Endothelial cell of umbilical vein (primary cell): ENCODE measurements around the gene DLX3. TPM values are rescaled to one million over a fixed set of nuclear protein-coding genes. Genes with fewer than 3 reads are reported as not detected.

Source experiments
- BruUV-seq: library from RNA; stranded (reverse); fragments of 400-500 nt; replicated peaks from 2 replicates; lab custom pipeline; 2021; lab: Mats Ljungman, UMichigan
- CTCF ChIA-PET: fragments of 300-600, 350-600 bp; sonication (Branson Sonifier 250); formaldehyde crosslinking; loops from one replicate; lab custom pipeline; 2021; ENCODE audit warnings: antibody characterized with exemption, inconsistent platforms; lab: Charles Lee
- POLR2A ChIA-PET: fragments of 300-600, 350-600 bp; sonication (Branson Sonifier 250); formaldehyde crosslinking; loops from one replicate; lab custom pipeline; 2021; ENCODE audit warnings: antibody characterized with exemption, inconsistent platforms; lab: Charles Lee
- DNase-seq: peaks from one replicate; pipeline ENCODE4 v3.0.0-alpha.2; 2011; ENCODE audit warnings: low read depth, low spot score
- FAIRE-seq: peaks from 2 replicates; lab custom pipeline; 2011; peaks lifted over from hg19 to GRCh38; lab: Jason Lieb, UNC
- H2AFZ ChIP-seq: 2 replicates; pipeline ENCODE4 v1.6.0; 2012; ENCODE audit warnings: low read depth, low read length, control low read depth, inconsistent platforms
- H3K27ac ChIP-seq: 2 replicates; pipeline ENCODE4 v1.5.1; 2011; ENCODE audit warnings: low read depth, mild to moderate bottlenecking, control low read depth, low read length, moderate library complexity; ENCODE audit not compliant: insufficient read depth
- H3K27me3 ChIP-seq, 2 experiments: 2 replicates each; pipeline versions ENCODE4 v1.6.0 to v1.6.1; 2011; ENCODE audit warnings: low read length in 2 of 2, mixed read lengths in 1 of 2; ENCODE audit not compliant: control insufficient read depth in 2 of 2, insufficient read depth in 2 of 2
- H3K36me3 ChIP-seq, 2 experiments: 2 replicates in 1 of 2; 3 replicates in 1 of 2; pipeline ENCODE4 v1.5.1; 2011; ENCODE audit warnings: low read length in 2 of 2, mild to moderate bottlenecking in 1 of 2, moderate library complexity in 1 of 2; ENCODE audit not compliant: control insufficient read depth in 2 of 2, insufficient read depth in 2 of 2; ENCODE audit errors: extremely low read depth in 1 of 2
- H3K4me1 ChIP-seq: 3 replicates; pipeline ENCODE4 v1.5.1; 2011; ENCODE audit warnings: mild to moderate bottlenecking, low read length; ENCODE audit not compliant: control insufficient read depth, insufficient read depth; ENCODE audit errors: extremely low read depth
- H3K4me2 ChIP-seq: 2 replicates; pipeline ENCODE4 v1.6.1; 2011; ENCODE audit warnings: low read length, control low read depth, mixed read lengths; ENCODE audit not compliant: insufficient read depth
- H3K4me3 ChIP-seq, 3 experiments: fragments of 200-600 bp in 1 of 3; sonication (generic), shearing (Covaris generic) in 1 of 3; replicated peaks in 1 of 3; 2 replicates each; pipeline ENCODE4 v1.5.1; 2011 to 2016; ENCODE audit warnings: control low read depth in 3 of 3, low read length in 3 of 3, mild to moderate bottlenecking in 2 of 3, inconsistent platforms in 1 of 3, low read depth in 1 of 3, moderate library complexity in 1 of 3; ENCODE audit not compliant: insufficient read depth in 1 of 3
- H3K79me2 ChIP-seq: 2 replicates; pipeline ENCODE4 v1.6.0; 2012; ENCODE audit warnings: low read length, inconsistent platforms; ENCODE audit not compliant: control insufficient read depth, insufficient read depth
- H3K9ac ChIP-seq: replicated peaks from 2 replicates; pipeline ENCODE3; 2011; ENCODE audit warnings: low read length, control low read depth; ENCODE audit not compliant: insufficient read depth; ENCODE audit errors: extremely low read depth
- H3K9me1 ChIP-seq: replicated peaks from 3 replicates; pipeline ENCODE4 v1.6.0; 2011; ENCODE audit warnings: mild to moderate bottlenecking, low read length; ENCODE audit not compliant: control insufficient read depth, insufficient read depth; ENCODE audit errors: extremely low read depth
- H3K9me3 ChIP-seq: replicated peaks from 2 replicates; pipeline ENCODE4 v1.5.1; 2012; ENCODE audit warnings: low read length, inconsistent platforms; ENCODE audit not compliant: control insufficient read depth, insufficient read depth
- H4K20me1 ChIP-seq: replicated peaks from 2 replicates; pipeline ENCODE3; 2011; ENCODE audit warnings: mild to moderate bottlenecking, low read length; ENCODE audit not compliant: control insufficient read depth, insufficient read depth; ENCODE audit errors: extremely low read depth
- CTCF ChIP-seq, 2 donors: IDR thresholded peaks; 1 replicate in 1 of 2; 2 replicates in 1 of 2; pipeline ENCODE4 v1.5.1; 2011; ENCODE audit warnings: low read length in 2 of 2, mild to moderate bottlenecking in 2 of 2, moderate library complexity in 2 of 2, control low read depth in 1 of 2, inconsistent platforms in 1 of 2, low read depth in 1 of 2; ENCODE audit not compliant: insufficient read depth in 1 of 2; ENCODE audit errors: extremely low read depth in 1 of 2
- EZH2 ChIP-seq: IDR thresholded peaks from 2 replicates; pipeline ENCODE4 v1.6.1; 2012; ENCODE audit warnings: borderline replicate concordance, low read depth, mild to moderate bottlenecking, moderate library complexity, low read length, inconsistent platforms; ENCODE audit not compliant: severe bottlenecking
- FOS ChIP-seq: IDR thresholded peaks from 2 replicates; pipeline ENCODE4 v1.6.1; 2011; ENCODE audit warnings: mild to moderate bottlenecking, low read length, moderate library complexity, borderline replicate concordance; ENCODE audit not compliant: insufficient read depth
- GATA2 ChIP-seq: IDR thresholded peaks from 2 replicates; pipeline ENCODE4 v1.7.0; 2011; ENCODE audit warnings: low read depth, mild to moderate bottlenecking, moderate library complexity, mixed read lengths, low read length; ENCODE audit not compliant: insufficient read length, insufficient read depth
- JUN ChIP-seq: IDR thresholded peaks from 2 replicates; pipeline ENCODE4 v1.6.1; 2011; ENCODE audit warnings: borderline replicate concordance, low read depth; ENCODE audit not compliant: insufficient read length, insufficient read depth
- MAX ChIP-seq: IDR thresholded peaks from 2 replicates; pipeline ENCODE4 v1.6.1; 2011; ENCODE audit not compliant: insufficient read depth, insufficient read length
- MYC ChIP-seq: IDR thresholded peaks from one replicate; pipeline ENCODE4 v1.6.1; 2011; ENCODE audit warnings: mild to moderate bottlenecking, low read depth, low read length
- POLR2A ChIP-seq: IDR thresholded peaks from 2 replicates; pipeline ENCODE4 v1.6.1; 2012; ENCODE audit warnings: low read depth, mild to moderate bottlenecking, control low read depth, low read length
- POLR2AphosphoS5 ChIP-seq: IDR thresholded peaks from 2 replicates; pipeline ENCODE4 v1.6.1; 2012; ENCODE audit warnings: low read depth, mild to moderate bottlenecking, control low read depth, low read length, moderate library complexity; ENCODE audit not compliant: insufficient read depth
- dilution Hi-C: fragments of 300-500 bp; cut with MboI; formaldehyde crosslinking; loops from one replicate; pipeline ENCODE4 v1.15.0; 2019; ENCODE audit warnings: low sequenced_read_pairs; ENCODE audit not compliant: extremely low pct_ligation_motif_present
- intact Hi-C: fragments of 100-400 bp; cut with micrococcal nuclease; formaldehyde crosslinking; loops from one replicate; pipeline ENCODE4 v1.10.0; 2022
- polyA plus RNA-seq, 4 experiments: library from polyadenylated mRNA; depleted of rRNA in 3 of 4; stranded (reverse) in 3 of 4; unstranded in 1 of 4; fragments of >200 nt; gene quantifications; 2 replicates each; pipeline versions ENCODE4 v1.2.1 to v1.2.3, GENCODE V29; 2011 to 2012; ENCODE audit warnings: missing spikeins in 1 of 4
- total RNA-seq: library from RNA; stranded (reverse); gene quantifications from 2 replicates; pipeline ENCODE4 v1.2.3, GENCODE V29; 2021

Gene DLX3
- total and polyA plus RNA-seq, 2 donors (not counting 3 experiments of a cell fraction or from before 2014, with no cell fraction given), result not detected

- Histone ChIP-seq H3K79me2 (no peaks in the 10 kb centered on the region), H3K27me3 (peaks cover 57 to 60% of the 10 kb centered on the region in 2 experiments), H3K36me3 (no peaks in the 10 kb centered on the region), H3K4me1 (no peaks in the 10 kb centered on the region), H3K9ac (no peak overlapping the region), H2AFZ (no peak overlapping the region), H3K27ac (no peak overlapping the region), H3K9me1 (no peaks in the 10 kb centered on the region), H4K20me1 (no peaks in the 10 kb centered on the region), H3K4me2 (no peak overlapping the region), H3K4me3 (no peak overlapping the region), H3K9me3 (no peaks in the 10 kb centered on the region)
- BruUV-seq, result no TSS peak
- FAIRE-seq (no peak), DNase-seq (no peak)
- ChIA-PET POLR2A (interaction anchor here (0.7 kb wide), 1 partner anchor 11 kb away, joined by 3 read pairs; no protein-coding TSS in a partner anchor), CTCF (interaction anchor here (1.0 to 2.2 kb wide), 3 partner anchors 10 to 111 kb away, joined by 3 to 6 read pairs (median 5); no protein-coding TSS in a partner anchor)
- no peak for TF ChIP-seq JUN
- no peak for TF ChIP-seq POLR2A
- TF ChIP-seq MYC, result no peak
- TF ChIP-seq EZH2, result no peak
- TF ChIP-seq POLR2AphosphoS5, result no peak
- no peak for TF ChIP-seq FOS
- no peak for TF ChIP-seq CTCF (IDR thresholded peaks at IDR 0.05; ENCODE audit: extremely low read depth in 1 of 2, insufficient read depth in 1 of 2, low read depth in 1 of 2, low read length in 2 of 2)
- TF ChIP-seq GATA2, result no peak
- no peak for TF ChIP-seq MAX
- intact Hi-C loops, result loop anchor here (1.0 kb wide), 1 partner anchor 9 kb away; no protein-coding TSS in a partner anchor
- dilution Hi-C loops, result no loop called here
These were observed 32.3 kb downstream of the DLX3 start for GRCh38 chr17:49962599-49963308.
